CD14-positive monocyte (primary cell): ENCODE results near the gene FOXO1. TPM values are rescaled to one million over a fixed set of nuclear protein-coding genes. Genes with fewer than 3 reads are reported as not detected.

ENCODE experiments used
- DNase-seq, 3 donors: peaks; one replicate each; pipeline ENCODE4 v3.0.0-alpha.2; 2011 to 2022
- H2AFZ ChIP-seq: 2 replicates; pipeline ENCODE4 v1.6.0; 2012; ENCODE audit warnings: mild to moderate bottlenecking, low read depth, low read length, inconsistent platforms; ENCODE audit not compliant: insufficient read depth, poor library complexity, severe bottlenecking
- H3K27ac ChIP-seq, 2 donors: 1 replicate in 1 of 2; 2 replicates in 1 of 2; pipeline ENCODE4 v1.5.1; 2012 to 2013; ENCODE audit warnings: low read length in 2 of 2, control low read depth in 1 of 2, inconsistent platforms in 1 of 2, low read depth in 1 of 2, mild to moderate bottlenecking in 1 of 2
- H3K27me3 ChIP-seq, 2 donors: one replicate each; pipeline versions ENCODE4 v1.6.0 to v1.6.1; 2011 to 2013; ENCODE audit warnings: low read length in 2 of 2; ENCODE audit not compliant: control insufficient read depth in 2 of 2, insufficient read depth in 2 of 2
- H3K36me3 ChIP-seq, 2 donors: replicated peaks in 1 of 2; 1 replicate in 1 of 2; 2 replicates in 1 of 2; pipeline versions ENCODE4 v1.5.1 to v1.6.1; 2012 to 2013; ENCODE audit warnings: low read length in 2 of 2, control low read depth in 1 of 2, inconsistent platforms in 1 of 2, mild to moderate bottlenecking in 1 of 2; ENCODE audit not compliant: insufficient read depth in 2 of 2, control insufficient read depth in 1 of 2
- H3K4me1 ChIP-seq, 2 donors: 1 replicate in 1 of 2; 2 replicates in 1 of 2; pipeline versions ENCODE4 v1.5.1 to v1.6.1; 2012 to 2013; ENCODE audit warnings: low read length in 2 of 2, control low read depth in 1 of 2, inconsistent platforms in 1 of 2, mild to moderate bottlenecking in 1 of 2, moderate library complexity in 1 of 2; ENCODE audit not compliant: insufficient read depth in 2 of 2, control insufficient read depth in 1 of 2
- H3K4me2 ChIP-seq: replicated peaks from 2 replicates; pipeline ENCODE3; 2012; ENCODE audit warnings: low read length, moderate library complexity, mild to moderate bottlenecking; ENCODE audit not compliant: poor library complexity, severe bottlenecking; ENCODE audit errors: extremely low read depth
- H3K4me3 ChIP-seq, 3 experiments: fragments of 200-600 bp in 1 of 3; sonication (generic) in 1 of 3; replicated peaks in 1 of 3; 1 replicate in 2 of 3; 2 replicates in 1 of 3; pipeline ENCODE4 v1.5.1; 2011 to 2013; ENCODE audit warnings: low read length in 3 of 3, mild to moderate bottlenecking in 3 of 3, control low read depth in 2 of 3, low read depth in 2 of 3, inconsistent platforms in 1 of 3, moderate library complexity in 1 of 3
- H3K79me2 ChIP-seq: 2 replicates; pipeline ENCODE4 v1.6.0; 2012; ENCODE audit warnings: mild to moderate bottlenecking, control low read depth, inconsistent platforms, low read length, moderate library complexity; ENCODE audit not compliant: insufficient read depth
- H3K9ac ChIP-seq: 2 replicates; pipeline ENCODE4 v1.6.0; 2017; ENCODE audit warnings: low read length, mild to moderate bottlenecking; ENCODE audit not compliant: insufficient read depth, poor library complexity, severe bottlenecking
- H3K9me3 ChIP-seq, 2 donors: replicated peaks in 1 of 2; 1 replicate in 1 of 2; 2 replicates in 1 of 2; pipeline versions ENCODE4 v1.5.1 to v1.6.1; 2012 to 2013; ENCODE audit warnings: low read length in 2 of 2, control low read depth in 1 of 2; ENCODE audit not compliant: control insufficient read depth in 1 of 2, insufficient read depth in 1 of 2
- H4K20me1 ChIP-seq: 2 replicates; pipeline ENCODE4 v1.6.0; 2012; ENCODE audit warnings: mild to moderate bottlenecking, low read length, control low read depth, moderate library complexity; ENCODE audit not compliant: insufficient read depth
- H3K27ac Mint-ChIP-seq, 7 donors: one replicate each; pipeline ENCODE4 v1.8.0; 2020; ENCODE audit warnings: mild to moderate bottlenecking in 7 of 7, mixed read lengths in 7 of 7, moderate library complexity in 6 of 7, inconsistent platforms in 2 of 7
- H3K27me3 Mint-ChIP-seq, 3 donors: one replicate each; pipeline ENCODE4 v1.8.0; 2021 to 2022; ENCODE audit warnings: low read depth in 3 of 3, mild to moderate bottlenecking in 3 of 3, mixed read lengths in 3 of 3, moderate library complexity in 3 of 3, inconsistent platforms in 1 of 3
- H3K36me3 Mint-ChIP-seq, 2 donors: one replicate each; pipeline ENCODE4 v1.8.0; 2020; ENCODE audit warnings: mixed read lengths in 2 of 2, inconsistent platforms in 1 of 2, mild to moderate bottlenecking in 1 of 2
- H3K4me1 Mint-ChIP-seq: one replicate; pipeline ENCODE4 v1.8.0; 2020; ENCODE audit warnings: mild to moderate bottlenecking, mixed read lengths
- H3K4me3 Mint-ChIP-seq, 2 donors: one replicate each; pipeline ENCODE4 v1.8.0; 2020; ENCODE audit warnings: mild to moderate bottlenecking in 2 of 2, mixed read lengths in 2 of 2, moderate library complexity in 1 of 2
- H3K9me3 Mint-ChIP-seq, 7 donors: one replicate each; pipeline ENCODE4 v1.8.0; 2020 to 2022; ENCODE audit warnings: mixed read lengths in 7 of 7, mild to moderate bottlenecking in 6 of 7, moderate library complexity in 6 of 7, inconsistent platforms in 2 of 7
- WGBS: methylation state at CpG from one replicate; pipeline ENCODE4 v1.1.5; 2013; ENCODE audit warnings: missing lambda C conversion rate; ENCODE audit not compliant: insufficient coverage; 5-methylcytosine and 5-hydroxymethylcytosine counted together
- intact Hi-C, 2 donors: fragments of 100-400 bp; cut with micrococcal nuclease; formaldehyde crosslinking; loops; one replicate each; pipeline versions ENCODE4 v1.15.0 to v1.15.1; 2023
- polyA plus RNA-seq, 3 donors: library from polyadenylated mRNA; depleted of rRNA in 1 of 3; unstranded in 2 of 3; stranded (reverse) in 1 of 3; fragments of 300-500 nt in 2 of 3; fragments of >200 nt in 1 of 3; fragmentation: Illumina TruSeq in 2 of 3; gene quantifications; 1 replicate in 2 of 3; 2 replicates in 1 of 3; pipeline ENCODE4 v1.2.3, GENCODE V29; 2012 to 2021
- TF ChIP-seq, protein P1 (sequence below): fragments of 200-600 bp; IDR thresholded peaks from one replicate; pipeline ENCODE4 v1.8.0; 2022; ENCODE audit warnings: antibody characterized with exemption, mild to moderate bottlenecking

FOXO1 gene
- polyA plus RNA-seq, 3 donors = 3.1 to 11.3 (median 8.0) TPM

DNA sequence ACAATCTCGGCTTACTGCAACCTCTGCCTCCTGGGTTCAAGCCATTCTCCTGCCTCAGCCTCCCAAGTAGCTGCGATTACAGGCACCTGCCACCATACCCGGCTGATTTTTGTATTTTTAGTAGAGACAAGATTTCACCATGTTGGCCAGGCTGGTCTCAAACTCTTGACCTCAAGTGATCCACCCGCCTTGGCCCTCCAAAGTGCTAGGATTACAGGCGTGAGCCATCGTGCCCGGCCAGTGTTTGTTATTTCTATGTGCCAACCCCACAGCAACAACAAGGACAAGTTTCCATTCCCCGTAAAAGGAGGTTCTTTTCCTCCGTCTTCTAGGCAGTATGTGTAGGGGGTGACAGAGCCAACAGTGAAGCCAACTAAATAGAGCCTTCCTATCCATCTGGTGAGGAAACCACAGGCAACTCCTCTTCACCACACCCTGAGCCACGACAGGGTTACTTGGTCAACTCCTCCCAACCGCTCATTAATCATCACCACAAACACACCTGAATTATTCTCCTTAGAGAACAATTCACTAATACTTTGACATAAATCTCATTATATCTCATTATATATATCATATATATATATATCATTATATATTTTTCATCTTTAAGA, 25.5 kb downstream of the FOXO1 start:
- peaks cover 46% of the 10 kb centered on the region for H3K4me1 Mint-ChIP-seq
- Histone ChIP-seq H3K9me3 (no peaks in the 10 kb centered on the region), H3K36me3 (no peaks in the 10 kb centered on the region), H2AFZ (no peak overlapping the region), H3K4me2 (no peak overlapping the region), H3K9ac (no peak overlapping the region), H3K4me3 (no peak overlapping the region), H3K4me1 (peaks cover 12 to 13% of the 10 kb centered on the region in 2 donors), H4K20me1 (peaks cover 88% of the 10 kb centered on the region), H3K27ac (no peak overlapping the region), H3K27me3 (no peaks in the 10 kb centered on the region), H3K79me2 (no peaks in the 10 kb centered on the region)
- peaks cover 10 to 19% of the 10 kb centered on the region in 2 donors for H3K36me3 Mint-ChIP-seq
- TF ChIP-seq, protein P1, sequence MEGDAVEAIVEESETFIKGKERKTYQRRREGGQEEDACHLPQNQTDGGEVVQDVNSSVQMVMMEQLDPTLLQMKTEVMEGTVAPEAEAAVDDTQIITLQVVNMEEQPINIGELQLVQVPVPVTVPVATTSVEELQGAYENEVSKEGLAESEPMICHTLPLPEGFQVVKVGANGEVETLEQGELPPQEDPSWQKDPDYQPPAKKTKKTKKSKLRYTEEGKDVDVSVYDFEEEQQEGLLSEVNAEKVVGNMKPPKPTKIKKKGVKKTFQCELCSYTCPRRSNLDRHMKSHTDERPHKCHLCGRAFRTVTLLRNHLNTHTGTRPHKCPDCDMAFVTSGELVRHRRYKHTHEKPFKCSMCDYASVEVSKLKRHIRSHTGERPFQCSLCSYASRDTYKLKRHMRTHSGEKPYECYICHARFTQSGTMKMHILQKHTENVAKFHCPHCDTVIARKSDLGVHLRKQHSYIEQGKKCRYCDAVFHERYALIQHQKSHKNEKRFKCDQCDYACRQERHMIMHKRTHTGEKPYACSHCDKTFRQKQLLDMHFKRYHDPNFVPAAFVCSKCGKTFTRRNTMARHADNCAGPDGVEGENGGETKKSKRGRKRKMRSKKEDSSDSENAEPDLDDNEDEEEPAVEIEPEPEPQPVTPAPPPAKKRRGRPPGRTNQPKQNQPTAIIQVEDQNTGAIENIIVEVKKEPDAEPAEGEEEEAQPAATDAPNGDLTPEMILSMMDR = no peak
- peak overlapping the region in 1 of 2 donors; percentile 16 for H3K4me3 Mint-ChIP-seq
- H3K9me3 Mint-ChIP-seq = no peaks in the 10 kb centered on the region
- peaks cover 0 to 4% (median 2%) of the 10 kb centered on the region in 3 donors for H3K27me3 Mint-ChIP-seq
- intact Hi-C loops = no loop called here
- no peak for DNase-seq
- 89% methylated on average over 4 of the region's 11 CpGs for WGBS
- H3K27ac Mint-ChIP-seq = peak overlapping the region in 2 of 7 donors; percentile 8 to 73

DNA sequence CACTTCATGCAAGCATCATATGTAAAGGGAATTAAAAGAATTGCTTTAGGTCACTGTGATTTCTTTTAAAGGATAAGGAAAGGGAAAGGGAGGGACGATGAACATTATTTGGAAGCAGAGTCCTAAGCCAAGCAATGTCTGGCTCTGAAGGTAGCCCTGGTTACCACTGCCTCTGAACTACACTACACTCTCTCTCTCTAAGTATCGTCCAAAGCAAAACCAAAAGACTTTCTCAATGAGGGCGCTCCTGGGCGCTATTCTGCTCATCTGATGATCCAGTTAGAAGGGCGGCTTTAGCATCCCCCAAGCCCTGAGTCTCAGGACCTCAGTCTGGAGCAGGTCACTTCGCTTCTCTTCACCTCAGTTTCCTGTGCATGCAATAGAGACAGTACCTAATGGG, 26.2 kb downstream of the FOXO1 start:
- no peak overlapping the region for H3K27ac ChIP-seq
- no peaks in the 10 kb centered on the region for H3K9me3 ChIP-seq
- peaks cover 12 to 13% of the 10 kb centered on the region in 2 donors for H3K4me1 ChIP-seq
- Mint-ChIP-seq H3K4me1 (peaks cover 40% of the 10 kb centered on the region), H3K4me3 (no peak overlapping the region), H3K27me3 (peaks cover 0 to 4% (median 2%) of the 10 kb centered on the region in 3 donors), H3K36me3 (peaks cover 10 to 15% of the 10 kb centered on the region in 2 donors), H3K9me3 (no peaks in the 10 kb centered on the region), H3K27ac (peak overlapping the region in 5 of 7 donors; percentile 53 to 95 (median 84))
- peaks cover 88% of the 10 kb centered on the region for H4K20me1 ChIP-seq
- intact Hi-C loops = no loop called here
- H3K4me3 ChIP-seq = no peak overlapping the region
- no peaks in the 10 kb centered on the region for H3K27me3 ChIP-seq
- WGBS = 60% methylated on average over 1 of the region's 6 CpGs
- H3K9ac ChIP-seq = no peak overlapping the region
- H3K36me3 ChIP-seq = no peaks in the 10 kb centered on the region
- H3K4me2 ChIP-seq = no peak overlapping the region
- no peak overlapping the region for H2AFZ ChIP-seq
- TF ChIP-seq, protein P1 = no peak
- DNase-seq = no peak
- no peaks in the 10 kb centered on the region for H3K79me2 ChIP-seq
